K562 (cell line): ENCODE data around the gene HPSE2. TPM values are rescaled to one million over a fixed set of nuclear protein-coding genes. Genes with fewer than 3 reads are reported as not detected.

ENCODE experiments used
- ATAC-seq: fragments of 200-7000 bp; cut with Tn5 transposase; 3 replicates; pipeline ENCODE4 v1.9.1; 2020; ENCODE audit warnings: moderate library complexity
- BruUV-seq: library from RNA; stranded (reverse); fragments of 400-500 nt; replicated peaks from 2 replicates; lab custom pipeline; 2021; lab: Mats Ljungman, UMichigan
- CTCF ChIA-PET: fragments of 300-600 bp; formaldehyde crosslinking; extraction: SDS; loops from one replicate; lab custom pipeline; 2021; ENCODE audit warnings: low intra/inter-chr PET ratio; lab: Yijun Ruan, JAX
- POLR2A ChIA-PET: fragments of 300-600, 350-650 bp; sonication (Branson Sonifier 250); formaldehyde crosslinking; extraction: SDS; loops from one replicate; lab custom pipeline; 2021; ENCODE audit warnings: antibody characterized with exemption, inconsistent platforms; lab: Yijun Ruan, JAX
- DNase-seq, 4 experiments: peaks; one replicate each; pipeline versions ENCODE4 v3.0.0 to v3.0.0-alpha.2; 2011 to 2018; ENCODE audit warnings: low spot score in 3 of 4, mixed read lengths in 3 of 4; ENCODE audit errors: extremely low read depth in 1 of 4
- FAIRE-seq: peaks from 2 replicates; lab custom pipeline; 2011; peaks lifted over from hg19 to GRCh38; lab: Jason Lieb, UNC
- H2AFZ ChIP-seq: 2 replicates; pipeline ENCODE4 v1.6.0; 2011; ENCODE audit warnings: low read depth, low read length, control low read depth, inconsistent platforms
- H3K27ac ChIP-seq: fragments of 200-600 bp; 3 replicates; pipeline ENCODE4 v1.8.0; 2011; ENCODE audit warnings: low read depth, mild to moderate bottlenecking, control low read depth, inconsistent platforms, low read length, moderate library complexity, mixed read lengths; ENCODE audit errors: extremely low read depth
- H3K27me3 ChIP-seq, 2 experiments: fragments of 300-600 bp in 1 of 2; 2 replicates in 1 of 2; 3 replicates in 1 of 2; pipeline versions ENCODE4 v1.6.0 to v1.8.0; 2011; ENCODE audit warnings: inconsistent platforms in 2 of 2, low read length in 2 of 2, mild to moderate bottlenecking in 1 of 2, mixed read lengths in 1 of 2, moderate library complexity in 1 of 2; ENCODE audit not compliant: control insufficient read depth in 2 of 2, insufficient read depth in 2 of 2
- H3K36me3 ChIP-seq: fragments of 300-600 bp; 3 replicates; pipeline ENCODE4 v1.8.0; 2011; ENCODE audit warnings: mild to moderate bottlenecking, low read length, inconsistent platforms; ENCODE audit not compliant: control insufficient read depth, insufficient read depth
- H3K4me1 ChIP-seq, 2 experiments: fragments of 200-600 bp in 1 of 2; replicated peaks in 1 of 2; 2 replicates in 1 of 2; 3 replicates in 1 of 2; pipeline versions ENCODE4 v1.5.1 to v1.8.0; 2011; ENCODE audit warnings: inconsistent platforms in 2 of 2, low read length in 2 of 2, mild to moderate bottlenecking in 1 of 2, mixed read lengths in 1 of 2, moderate library complexity in 1 of 2; ENCODE audit not compliant: control insufficient read depth in 2 of 2, insufficient read depth in 2 of 2
- H3K4me2 ChIP-seq: 2 replicates; pipeline ENCODE4 v1.6.1; 2011; ENCODE audit warnings: low read length, control low read depth, inconsistent platforms, mixed read lengths; ENCODE audit not compliant: insufficient read depth
- H3K4me3 ChIP-seq: fragments of 200-600 bp; sonication (generic), shearing (Covaris generic); 2 replicates; pipeline ENCODE4 v1.5.1; 2016; ENCODE audit warnings: control low read depth, inconsistent platforms
- H3K79me2 ChIP-seq: fragments of 200-600 bp; 3 replicates; pipeline ENCODE4 v1.8.0; 2011; ENCODE audit warnings: low read length, inconsistent platforms; ENCODE audit not compliant: control insufficient read depth, insufficient read depth
- H3K9ac ChIP-seq, 2 experiments: 2 replicates each; pipeline versions ENCODE4 v1.6.0 to v1.6.1; 2011; ENCODE audit warnings: low read depth in 2 of 2, low read length in 2 of 2, control low read depth in 1 of 2, inconsistent platforms in 1 of 2, mild to moderate bottlenecking in 1 of 2, mixed read lengths in 1 of 2; ENCODE audit not compliant: insufficient read depth in 1 of 2
- H3K9me1 ChIP-seq: one replicate; pipeline ENCODE4 v1.6.0; 2011; ENCODE audit warnings: inconsistent platforms, mild to moderate bottlenecking, low read length, moderate library complexity; ENCODE audit not compliant: control insufficient read depth, insufficient read depth
- H3K9me3 ChIP-seq: replicated peaks from 2 replicates; pipeline ENCODE4 v1.5.1; 2011; ENCODE audit warnings: low read depth, low read length, inconsistent platforms; ENCODE audit not compliant: control insufficient read depth, insufficient read depth
- H4K20me1 ChIP-seq: replicated peaks from 2 replicates; pipeline ENCODE4 v1.6.1; 2011; ENCODE audit warnings: low read length, inconsistent platforms, mixed read lengths; ENCODE audit not compliant: control insufficient read depth, insufficient read depth
- KAT2B ChIP-seq: IDR thresholded peaks from one replicate; pipeline ENCODE4 v1.6.1; 2012; ENCODE audit warnings: low read depth, mild to moderate bottlenecking, control low read depth, inconsistent platforms, low read length, moderate library complexity
- KDM1A ChIP-seq, 2 experiments: fragments of 450-650 bp; IDR thresholded peaks; 2 replicates each; pipeline ENCODE4 v1.6.1; 2016; ENCODE audit warnings: mild to moderate bottlenecking in 2 of 2
- MECOM ChIP-seq: fragments of 250-450 bp; sonication (Bioruptor Pico); IDR thresholded peaks from 2 replicates; pipeline ENCODE4 v1.8.0; 2022; ENCODE audit warnings: inconsistent platforms
- MIER1 ChIP-seq: fragments of 450-650 bp; IDR thresholded peaks from 2 replicates; pipeline ENCODE4 v1.6.1; 2016; ENCODE audit warnings: antibody characterized with exemption, mild to moderate bottlenecking, low read depth
- PKNOX1 ChIP-seq: fragments of 450-650 bp; IDR thresholded peaks from 2 replicates; pipeline ENCODE4 v1.6.1; 2016
- WGBS: fragments of 100-300 bp; shearing (Covaris generic); methylation state at CpG from one replicate; pipeline ENCODE4 v1.1.6; 2016; ENCODE audit warnings: low coverage, mixed read lengths; ENCODE audit not compliant: insufficient coverage; ENCODE audit errors: missing lambda C conversion rate; 5-methylcytosine and 5-hydroxymethylcytosine counted together
- in situ Hi-C: fragments of 300-500 bp; cut with MboI; formaldehyde crosslinking; loops from 4 replicates; pipeline ENCODE4 v1.15.0; 2018; ENCODE audit warnings: inconsistent platforms, mixed read lengths
- intact Hi-C: fragments of 100-400 bp; cut with micrococcal nuclease; formaldehyde crosslinking; loops from 2 replicates; pipeline ENCODE4 v1.14.2; 2022
- polyA plus RNA-seq, 8 experiments: library from polyadenylated mRNA; depleted of rRNA in 4 of 8; stranded (reverse) in 5 of 8; unstranded in 3 of 8; fragments of >200 nt; fragmentation: Nextera tagmentation in 2 of 8; fragmentation: Illumina TruSeq in 1 of 8; extraction: Ambion mirVana in 2 of 8; extraction: Trizol in 1 of 8; gene quantifications; 2 replicates each; pipeline versions ENCODE4 v1.2.1 to v1.2.3, GENCODE V29; 2011 to 2014; ENCODE audit warnings: inconsistent platforms in 1 of 8, missing spikeins in 1 of 8
- total RNA-seq, 7 experiments: library from RNA; depleted of rRNA in 6 of 7; stranded (reverse); fragments of >200 nt in 6 of 7; fragmentation: Illumina TruSeq in 2 of 7; extraction: Trizol in 2 of 7; gene quantifications; 2 replicates each; pipeline versions ENCODE4 v1.2.1 to v1.2.3, GENCODE V29; 2011 to 2021; ENCODE audit warnings: low replicate concordance in 1 of 7
- TF ChIP-seq, protein P1 (sequence below): sonication (generic); formaldehyde crosslinking; IDR thresholded peaks from 2 replicates; pipeline ENCODE4 v1.8.0; 2023; ENCODE audit warnings: mild to moderate bottlenecking, missing genetic modification reagents
- TF ChIP-seq, protein P2 (sequence below): fragments of 250-450 bp; sonication (Bioruptor Pico); IDR thresholded peaks from 2 replicates; pipeline ENCODE4 v1.9.0; 2021; ENCODE audit warnings: mild to moderate bottlenecking, inconsistent platforms

Gene HPSE2
- total and polyA plus RNA-seq, 9 of the 15 experiments (the other 6 are each of a cell fraction or from before 2014, with no cell fraction given) = 0.03 to 0.10 (median 0.04) TPM; not detected in 2

- TF ChIP-seq PKNOX1 (no peak), KDM1A (IDR thresholded peaks at IDR 0.05) (no peak), MIER1 (no peak), MECOM (CRISPR knock-in tag) (no peak)
- TF ChIP-seq, protein P1, sequence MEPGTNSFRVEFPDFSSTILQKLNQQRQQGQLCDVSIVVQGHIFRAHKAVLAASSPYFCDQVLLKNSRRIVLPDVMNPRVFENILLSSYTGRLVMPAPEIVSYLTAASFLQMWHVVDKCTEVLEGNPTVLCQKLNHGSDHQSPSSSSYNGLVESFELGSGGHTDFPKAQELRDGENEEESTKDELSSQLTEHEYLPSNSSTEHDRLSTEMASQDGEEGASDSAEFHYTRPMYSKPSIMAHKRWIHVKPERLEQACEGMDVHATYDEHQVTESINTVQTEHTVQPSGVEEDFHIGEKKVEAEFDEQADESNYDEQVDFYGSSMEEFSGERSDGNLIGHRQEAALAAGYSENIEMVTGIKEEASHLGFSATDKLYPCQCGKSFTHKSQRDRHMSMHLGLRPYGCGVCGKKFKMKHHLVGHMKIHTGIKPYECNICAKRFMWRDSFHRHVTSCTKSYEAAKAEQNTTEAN = no peak
- TF ChIP-seq, protein P2, sequence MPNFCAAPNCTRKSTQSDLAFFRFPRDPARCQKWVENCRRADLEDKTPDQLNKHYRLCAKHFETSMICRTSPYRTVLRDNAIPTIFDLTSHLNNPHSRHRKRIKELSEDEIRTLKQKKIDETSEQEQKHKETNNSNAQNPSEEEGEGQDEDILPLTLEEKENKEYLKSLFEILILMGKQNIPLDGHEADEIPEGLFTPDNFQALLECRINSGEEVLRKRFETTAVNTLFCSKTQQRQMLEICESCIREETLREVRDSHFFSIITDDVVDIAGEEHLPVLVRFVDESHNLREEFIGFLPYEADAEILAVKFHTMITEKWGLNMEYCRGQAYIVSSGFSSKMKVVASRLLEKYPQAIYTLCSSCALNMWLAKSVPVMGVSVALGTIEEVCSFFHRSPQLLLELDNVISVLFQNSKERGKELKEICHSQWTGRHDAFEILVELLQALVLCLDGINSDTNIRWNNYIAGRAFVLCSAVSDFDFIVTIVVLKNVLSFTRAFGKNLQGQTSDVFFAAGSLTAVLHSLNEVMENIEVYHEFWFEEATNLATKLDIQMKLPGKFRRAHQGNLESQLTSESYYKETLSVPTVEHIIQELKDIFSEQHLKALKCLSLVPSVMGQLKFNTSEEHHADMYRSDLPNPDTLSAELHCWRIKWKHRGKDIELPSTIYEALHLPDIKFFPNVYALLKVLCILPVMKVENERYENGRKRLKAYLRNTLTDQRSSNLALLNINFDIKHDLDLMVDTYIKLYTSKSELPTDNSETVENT = no peak
Measured at GRCh38 chr10:98832196-98832595, 403.5 kb downstream of the HPSE2 start (continued).

DNA sequence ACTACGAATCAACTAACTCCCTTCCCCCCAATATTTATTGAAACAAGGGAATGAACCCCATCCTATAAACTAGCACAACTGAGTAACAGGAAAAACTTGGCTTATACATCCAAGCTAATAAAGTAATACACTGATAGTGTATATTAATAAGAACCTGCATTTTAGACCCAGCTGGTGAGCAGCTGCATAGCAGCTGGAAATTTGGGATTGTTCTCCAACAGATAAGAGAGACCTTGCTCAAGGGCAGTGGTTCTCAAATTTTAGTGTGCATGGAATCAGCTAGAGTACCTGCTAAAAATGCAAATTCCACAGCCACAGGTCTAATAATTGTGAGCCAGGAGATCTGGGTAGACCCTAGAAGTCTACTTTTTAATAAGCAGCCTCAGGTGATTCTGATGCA is 404.3 kb downstream of the HPSE2 start:
- Histone ChIP-seq H3K79me2 (no peaks in the 10 kb centered on the region), H3K27ac (no peak overlapping the region), H3K9me3 (no peaks in the 10 kb centered on the region), H3K36me3 (no peaks in the 10 kb centered on the region), H4K20me1 (no peaks in the 10 kb centered on the region), H3K9ac (no peak overlapping the region), H3K4me1 (no peaks in the 10 kb centered on the region), H3K4me2 (no peak overlapping the region), H3K4me3 (no peak overlapping the region), H3K27me3 (no peaks in the 10 kb centered on the region; a peak in 1 of 5 replicates), H2AFZ (no peak overlapping the region), H3K9me1 (no peaks in the 10 kb centered on the region)
- ChIA-PET POLR2A (no interaction called here), CTCF (no interaction called here)
- ATAC-seq (no peak), FAIRE-seq (no peak), DNase-seq (no peak)
- WGBS = 17% methylated on average over 1 of the region's 1 CpG
- intact Hi-C loops = no loop called here
- no peak for TF ChIP-seq KAT2B
- no TSS peak for BruUV-seq
- in situ Hi-C loops = no loop called here
